DOHH2 (cell line): ENCODE results near the gene PIRT.

ENCODE experiments used
- CTCF ChIP-seq: fragments of 200-600 bp; sonication (generic); IDR thresholded peaks from one replicate; pipeline ENCODE4 v1.5.1; 2014; ENCODE audit warnings: antibody characterized with exemption, mild to moderate bottlenecking, low read depth, low read length; ENCODE audit not compliant: poor library complexity, severe bottlenecking
- EZH2phosphoT487 ChIP-seq: fragments of 200-600 bp; sonication (generic); IDR thresholded peaks from 2 replicates; pipeline ENCODE4 v1.6.1; 2017; ENCODE audit warnings: borderline replicate concordance, mild to moderate bottlenecking, antibody characterized with exemption, low read length, moderate library complexity, mixed read lengths

GRCh38 chr17:10809605-10810004 lies 28.3 kb downstream of the PIRT start:
- no peak for TF ChIP-seq CTCF
- TF ChIP-seq EZH2phosphoT487 = no peak
